K562 (cell line): ENCODE measurements around the gene SPAG17. TPM values are rescaled to one million over a fixed set of nuclear protein-coding genes. Genes with fewer than 3 reads are reported as not detected.

Source experiments
- ATAC-seq: fragments of 200-7000 bp; cut with Tn5 transposase; 3 replicates; pipeline ENCODE4 v1.9.1; 2020; ENCODE audit warnings: moderate library complexity
- BruUV-seq: library from RNA; stranded (reverse); fragments of 400-500 nt; replicated peaks from 2 replicates; lab custom pipeline; 2021; lab: Mats Ljungman, UMichigan
- CTCF ChIA-PET: fragments of 300-600 bp; formaldehyde crosslinking; extraction: SDS; loops from one replicate; lab custom pipeline; 2021; ENCODE audit warnings: low intra/inter-chr PET ratio; lab: Yijun Ruan, JAX
- POLR2A ChIA-PET: fragments of 300-600, 350-650 bp; sonication (Branson Sonifier 250); formaldehyde crosslinking; extraction: SDS; loops from one replicate; lab custom pipeline; 2021; ENCODE audit warnings: antibody characterized with exemption, inconsistent platforms; lab: Yijun Ruan, JAX
- DNase-seq, 4 experiments: peaks; one replicate each; pipeline versions ENCODE4 v3.0.0 to v3.0.0-alpha.2; 2011 to 2018; ENCODE audit warnings: low spot score in 3 of 4, mixed read lengths in 3 of 4; ENCODE audit errors: extremely low read depth in 1 of 4
- FAIRE-seq: peaks from 2 replicates; lab custom pipeline; 2011; peaks lifted over from hg19 to GRCh38; lab: Jason Lieb, UNC
- H2AFZ ChIP-seq: 2 replicates; pipeline ENCODE4 v1.6.0; 2011; ENCODE audit warnings: low read depth, low read length, control low read depth, inconsistent platforms
- H3K27ac ChIP-seq: fragments of 200-600 bp; 3 replicates; pipeline ENCODE4 v1.8.0; 2011; ENCODE audit warnings: low read depth, mild to moderate bottlenecking, control low read depth, inconsistent platforms, low read length, moderate library complexity, mixed read lengths; ENCODE audit errors: extremely low read depth
- H3K27me3 ChIP-seq, 2 experiments: fragments of 300-600 bp in 1 of 2; 2 replicates in 1 of 2; 3 replicates in 1 of 2; pipeline versions ENCODE4 v1.6.0 to v1.8.0; 2011; ENCODE audit warnings: inconsistent platforms in 2 of 2, low read length in 2 of 2, mild to moderate bottlenecking in 1 of 2, mixed read lengths in 1 of 2, moderate library complexity in 1 of 2; ENCODE audit not compliant: control insufficient read depth in 2 of 2, insufficient read depth in 2 of 2
- H3K36me3 ChIP-seq: fragments of 300-600 bp; 3 replicates; pipeline ENCODE4 v1.8.0; 2011; ENCODE audit warnings: mild to moderate bottlenecking, low read length, inconsistent platforms; ENCODE audit not compliant: control insufficient read depth, insufficient read depth
- H3K4me1 ChIP-seq, 2 experiments: fragments of 200-600 bp in 1 of 2; replicated peaks in 1 of 2; 2 replicates in 1 of 2; 3 replicates in 1 of 2; pipeline versions ENCODE4 v1.5.1 to v1.8.0; 2011; ENCODE audit warnings: inconsistent platforms in 2 of 2, low read length in 2 of 2, mild to moderate bottlenecking in 1 of 2, mixed read lengths in 1 of 2, moderate library complexity in 1 of 2; ENCODE audit not compliant: control insufficient read depth in 2 of 2, insufficient read depth in 2 of 2
- H3K4me2 ChIP-seq: 2 replicates; pipeline ENCODE4 v1.6.1; 2011; ENCODE audit warnings: low read length, control low read depth, inconsistent platforms, mixed read lengths; ENCODE audit not compliant: insufficient read depth
- H3K4me3 ChIP-seq: fragments of 200-600 bp; sonication (generic), shearing (Covaris generic); 2 replicates; pipeline ENCODE4 v1.5.1; 2016; ENCODE audit warnings: control low read depth, inconsistent platforms
- H3K79me2 ChIP-seq: fragments of 200-600 bp; 3 replicates; pipeline ENCODE4 v1.8.0; 2011; ENCODE audit warnings: low read length, inconsistent platforms; ENCODE audit not compliant: control insufficient read depth, insufficient read depth
- H3K9ac ChIP-seq, 2 experiments: 2 replicates each; pipeline versions ENCODE4 v1.6.0 to v1.6.1; 2011; ENCODE audit warnings: low read depth in 2 of 2, low read length in 2 of 2, control low read depth in 1 of 2, inconsistent platforms in 1 of 2, mild to moderate bottlenecking in 1 of 2, mixed read lengths in 1 of 2; ENCODE audit not compliant: insufficient read depth in 1 of 2
- H3K9me1 ChIP-seq: one replicate; pipeline ENCODE4 v1.6.0; 2011; ENCODE audit warnings: inconsistent platforms, mild to moderate bottlenecking, low read length, moderate library complexity; ENCODE audit not compliant: control insufficient read depth, insufficient read depth
- H3K9me3 ChIP-seq: replicated peaks from 2 replicates; pipeline ENCODE4 v1.5.1; 2011; ENCODE audit warnings: low read depth, low read length, inconsistent platforms; ENCODE audit not compliant: control insufficient read depth, insufficient read depth
- H4K20me1 ChIP-seq: replicated peaks from 2 replicates; pipeline ENCODE4 v1.6.1; 2011; ENCODE audit warnings: low read length, inconsistent platforms, mixed read lengths; ENCODE audit not compliant: control insufficient read depth, insufficient read depth
- CTCFL ChIP-seq: IDR thresholded peaks from 2 replicates; pipeline ENCODE4 v1.6.1; 2011; ENCODE audit warnings: borderline replicate concordance, low read depth, mild to moderate bottlenecking, moderate library complexity, low read length; ENCODE audit not compliant: insufficient read depth, poor library complexity, severe bottlenecking
- HLTF ChIP-seq: fragments of 450-650 bp; IDR thresholded peaks from 2 replicates; pipeline ENCODE4 v1.6.1; 2016
- MYBL2 ChIP-seq, 2 experiments: fragments of 450-650 bp in 1 of 2; sonication (generic) in 1 of 2; formaldehyde crosslinking in 1 of 2; IDR thresholded peaks; 2 replicates each; pipeline versions ENCODE4 v1.6.1 to v1.8.1; 2017 to 2022; ENCODE audit warnings: borderline replicate concordance in 1 of 2, inconsistent platforms in 1 of 2, low read depth in 1 of 2, mild to moderate bottlenecking in 1 of 2, missing genetic modification reagents in 1 of 2, moderate library complexity in 1 of 2
- SIRT6 ChIP-seq: IDR thresholded peaks from one replicate; pipeline ENCODE4 v1.6.1; 2012; ENCODE audit warnings: low read depth, mild to moderate bottlenecking, control low read depth, inconsistent platforms, low read length, moderate library complexity
- ZKSCAN8 ChIP-seq: fragments of 200-800 bp; sonication (Bioruptor generic); IDR thresholded peaks from 2 replicates; pipeline ENCODE4 v1.6.1; 2016; ENCODE audit warnings: missing genetic modification characterization, missing compliant biosample characterization
- whole genome bisulfite sequencing: fragments of 100-300 bp; shearing (Covaris generic); methylation state at CpG from one replicate; pipeline ENCODE4 v1.1.6; 2016; ENCODE audit warnings: low coverage, mixed read lengths; ENCODE audit not compliant: insufficient coverage; ENCODE audit errors: missing lambda C conversion rate; 5-methylcytosine and 5-hydroxymethylcytosine counted together
- in situ Hi-C: fragments of 300-500 bp; cut with MboI; formaldehyde crosslinking; loops from 4 replicates; pipeline ENCODE4 v1.15.0; 2018; ENCODE audit warnings: inconsistent platforms, mixed read lengths
- intact Hi-C: fragments of 100-400 bp; cut with micrococcal nuclease; formaldehyde crosslinking; loops from 2 replicates; pipeline ENCODE4 v1.14.2; 2022
- polyA plus RNA-seq, 8 experiments: library from polyadenylated mRNA; depleted of rRNA in 4 of 8; stranded (reverse) in 5 of 8; unstranded in 3 of 8; fragments of >200 nt; fragmentation: Nextera tagmentation in 2 of 8; fragmentation: Illumina TruSeq in 1 of 8; extraction: Ambion mirVana in 2 of 8; extraction: Trizol in 1 of 8; gene quantifications; 2 replicates each; pipeline versions ENCODE4 v1.2.1 to v1.2.3, GENCODE V29; 2011 to 2014; ENCODE audit warnings: inconsistent platforms in 1 of 8, missing spikeins in 1 of 8
- total RNA-seq, 7 experiments: library from RNA; depleted of rRNA in 6 of 7; stranded (reverse); fragments of >200 nt in 6 of 7; fragmentation: Illumina TruSeq in 2 of 7; extraction: Trizol in 2 of 7; gene quantifications; 2 replicates each; pipeline versions ENCODE4 v1.2.1 to v1.2.3, GENCODE V29; 2011 to 2021; ENCODE audit warnings: low replicate concordance in 1 of 7

Gene SPAG17
- total and polyA plus RNA-seq, 9 of the 15 experiments (the other 6 are each of a cell fraction or from before 2014, with no cell fraction given) = 0.07 to 2.1 (median 1.5) TPM

GRCh38 chr1:118097622-118098348 is 87.2 kb downstream of the SPAG17 start:
- POLR2A ChIA-PET = no interaction called here
- no peaks in the 10 kb centered on the region for H3K4me1 ChIP-seq
- TF ChIP-seq ZKSCAN8 (no peak), CTCFL (no peak), HLTF (no peak), SIRT6 (no peak), MYBL2 (IDR thresholded peaks at IDR 0.05; ENCODE audit: low read depth) (no peak), MYBL2 (CRISPR knock-in tag; IDR thresholded peaks at IDR 0.05; ENCODE audit: borderline replicate concordance) (no peak)
- no peaks in the 10 kb centered on the region for H3K27me3 ChIP-seq
- peak; percentile 6 for FAIRE-seq
- CTCF ChIA-PET = no interaction called here
- no peak overlapping the region for H2AFZ ChIP-seq
- BruUV-seq = no TSS peak
- in situ Hi-C loops = no loop called here
- H3K79me2 ChIP-seq = no peaks in the 10 kb centered on the region
- no peak overlapping the region for H3K4me3 ChIP-seq
- H3K9me3 ChIP-seq = no peaks in the 10 kb centered on the region
- DNase-seq = no peak
- no peaks in the 10 kb centered on the region for H4K20me1 ChIP-seq
- no peaks in the 10 kb centered on the region for H3K9me1 ChIP-seq
- no peaks in the 10 kb centered on the region for H3K36me3 ChIP-seq
- H3K27ac ChIP-seq = no peak overlapping the region
- no peak overlapping the region for H3K4me2 ChIP-seq
- 2% methylated on average over 3 of the region's 3 CpGs for WGBS
- intact Hi-C loops = no loop called here
- H3K9ac ChIP-seq = no peak overlapping the region
- ATAC-seq = no peak
